GM18526 (cell line): ENCODE measurements around the gene APOO.
A peak's percentile ranks its signal among the peaks of the same experiment; 100 is the strongest.

Experiments used
- POLR2A ChIP-seq: IDR thresholded peaks from 3 replicates; pipeline ENCODE4 v1.6.1; 2011; ENCODE audit not compliant: insufficient read length; ENCODE audit errors: extremely low read depth

Gene APOO

DNA sequence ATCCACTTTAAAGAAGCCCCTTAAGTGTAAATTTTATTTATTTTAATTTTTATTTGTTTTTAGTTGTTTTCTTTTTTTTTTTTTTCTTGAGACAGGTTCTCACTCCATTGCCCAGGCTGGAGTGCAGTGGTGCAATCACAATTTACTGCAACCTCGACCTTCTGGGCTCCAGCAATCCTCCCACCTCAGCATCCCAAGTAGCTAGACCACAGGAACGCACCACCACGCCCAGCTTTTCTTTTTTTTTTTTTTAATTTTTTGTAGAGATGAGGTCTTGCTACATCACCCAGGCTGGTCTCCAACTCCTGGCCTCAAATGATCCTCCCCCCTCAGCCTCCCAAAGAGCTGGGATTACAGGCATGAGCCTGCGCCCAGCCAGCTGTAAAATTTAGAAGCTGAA, 118.8 kb downstream of the APOO start:
- TF ChIP-seq POLR2A, result no peak

DNA sequence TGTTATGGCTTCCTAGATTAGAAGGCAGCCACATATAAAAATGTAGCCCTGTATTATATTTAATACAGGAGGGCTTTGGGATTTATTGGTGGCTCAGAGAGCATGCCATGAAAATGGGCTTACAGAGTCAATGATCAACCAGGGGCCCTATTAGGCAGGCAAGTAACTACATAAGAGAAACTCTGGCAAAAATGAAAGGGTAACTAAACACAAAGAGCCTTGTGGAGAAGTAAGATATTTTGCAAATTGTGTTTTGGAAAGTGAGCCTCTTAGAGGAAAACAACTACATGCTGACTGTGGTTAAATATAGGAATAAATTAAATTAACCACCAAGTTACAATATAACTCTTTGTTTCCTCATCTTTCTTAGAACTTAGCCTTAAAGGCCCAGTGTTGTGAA, 119.2 kb downstream of the APOO start:
- no peak for TF ChIP-seq POLR2A

DNA sequence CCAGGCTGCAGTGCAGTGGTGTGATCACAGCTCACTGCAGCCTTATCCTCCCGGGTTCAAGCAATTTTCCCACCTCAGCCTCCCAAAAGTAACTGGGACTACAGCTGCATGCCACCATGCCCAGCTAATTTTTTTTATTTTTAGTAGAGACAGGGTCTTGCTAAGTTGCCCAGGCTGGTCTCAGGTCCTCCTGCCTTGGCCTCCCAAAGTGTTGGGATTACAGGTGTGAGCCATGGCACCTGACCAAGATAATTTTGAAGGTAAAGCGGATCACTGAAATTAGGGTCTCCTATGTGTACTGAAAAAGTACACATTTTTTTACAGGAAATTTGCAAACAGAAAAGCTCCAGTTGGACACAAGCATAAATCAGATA, 120.0 kb downstream of the APOO start:
- no peak for TF ChIP-seq POLR2A

DNA sequence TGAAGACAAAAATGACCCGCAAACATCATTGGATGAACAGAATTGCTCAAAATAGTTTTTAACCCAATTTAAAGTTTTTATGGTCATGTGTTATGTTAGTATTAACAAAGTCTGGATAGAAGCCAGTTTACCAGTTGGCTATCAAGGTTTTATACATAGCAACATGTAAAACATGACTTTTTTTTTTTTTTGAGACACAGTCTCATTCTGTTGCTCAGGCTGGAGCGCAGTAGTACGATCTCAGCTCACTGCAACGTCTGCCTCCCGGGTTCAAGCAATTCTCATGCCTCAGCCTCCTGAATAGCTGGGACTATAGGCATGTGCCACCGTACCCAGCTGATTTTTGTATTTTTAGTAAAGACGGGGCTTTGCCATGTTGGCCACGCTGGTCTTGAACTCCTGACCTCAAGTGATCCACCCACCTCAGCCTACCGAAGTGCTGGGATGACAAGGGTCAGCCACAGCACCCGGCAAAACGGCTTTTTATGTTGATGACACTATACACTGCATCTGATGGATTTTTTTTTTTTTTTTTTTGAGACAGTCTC, 121.4 kb downstream of the APOO start:
- TF ChIP-seq POLR2A, result no peak

DNA sequence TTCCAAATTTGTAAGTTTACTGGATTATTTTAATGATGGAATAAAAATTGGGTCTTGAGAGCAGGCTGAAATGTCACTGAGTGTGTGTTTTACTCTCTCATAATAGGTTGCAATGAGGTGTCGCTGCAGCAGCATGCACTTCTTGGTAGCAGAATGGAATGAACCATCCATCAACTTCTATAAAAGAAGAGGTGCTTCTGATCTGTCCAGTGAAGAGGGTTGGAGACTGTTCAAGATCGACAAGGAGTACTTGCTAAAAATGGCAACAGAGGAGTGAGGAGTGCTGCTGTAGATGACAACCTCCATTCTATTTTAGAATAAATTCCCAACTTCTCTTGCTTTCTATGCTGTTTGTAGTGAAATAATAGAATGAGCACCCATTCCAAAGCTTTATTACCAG, 122.2 kb downstream of the APOO start:
- TF ChIP-seq POLR2A, result no peak

DNA sequence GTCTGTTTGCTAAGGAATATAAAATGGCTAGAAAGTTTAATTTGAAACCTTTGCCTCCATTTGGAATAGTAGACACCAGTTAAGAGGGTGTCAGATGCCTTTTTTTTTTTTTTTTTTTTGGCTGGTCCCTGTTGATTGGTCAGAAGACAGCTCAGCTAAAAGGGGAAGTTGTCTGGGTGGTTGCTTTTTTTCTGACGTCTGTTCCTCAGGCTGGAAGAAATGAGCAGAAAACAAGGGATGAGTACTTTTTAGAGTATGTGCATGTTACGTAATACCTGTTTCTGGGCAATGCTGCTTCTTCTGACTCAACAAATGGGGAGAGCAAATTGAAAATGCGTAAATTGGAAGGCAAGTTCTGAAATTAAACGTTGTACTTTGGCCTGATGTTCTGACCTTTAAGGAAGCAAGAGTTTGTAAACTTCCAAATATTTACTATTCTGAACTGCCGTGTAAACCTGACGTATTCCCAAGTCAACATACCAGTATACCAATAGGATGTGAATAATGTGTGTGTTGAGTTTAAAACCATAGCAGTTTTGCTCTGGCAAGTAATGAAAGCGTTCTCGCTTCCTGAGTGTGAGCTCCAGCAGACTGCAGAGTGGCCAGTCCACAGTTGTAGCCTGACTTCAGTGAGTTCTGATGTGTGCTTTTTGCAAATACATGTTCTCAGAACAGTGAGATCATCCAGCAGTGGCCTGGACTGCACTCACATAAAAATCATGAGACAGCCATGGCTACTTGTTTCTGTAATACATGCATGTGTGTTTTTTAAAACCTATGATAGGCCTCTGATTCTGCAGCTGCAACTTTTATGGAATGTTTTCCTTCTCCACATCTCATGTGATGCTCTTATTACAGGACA, 123.0 kb downstream of the APOO start:
- TF ChIP-seq POLR2A, result peak; percentile 6

DNA sequence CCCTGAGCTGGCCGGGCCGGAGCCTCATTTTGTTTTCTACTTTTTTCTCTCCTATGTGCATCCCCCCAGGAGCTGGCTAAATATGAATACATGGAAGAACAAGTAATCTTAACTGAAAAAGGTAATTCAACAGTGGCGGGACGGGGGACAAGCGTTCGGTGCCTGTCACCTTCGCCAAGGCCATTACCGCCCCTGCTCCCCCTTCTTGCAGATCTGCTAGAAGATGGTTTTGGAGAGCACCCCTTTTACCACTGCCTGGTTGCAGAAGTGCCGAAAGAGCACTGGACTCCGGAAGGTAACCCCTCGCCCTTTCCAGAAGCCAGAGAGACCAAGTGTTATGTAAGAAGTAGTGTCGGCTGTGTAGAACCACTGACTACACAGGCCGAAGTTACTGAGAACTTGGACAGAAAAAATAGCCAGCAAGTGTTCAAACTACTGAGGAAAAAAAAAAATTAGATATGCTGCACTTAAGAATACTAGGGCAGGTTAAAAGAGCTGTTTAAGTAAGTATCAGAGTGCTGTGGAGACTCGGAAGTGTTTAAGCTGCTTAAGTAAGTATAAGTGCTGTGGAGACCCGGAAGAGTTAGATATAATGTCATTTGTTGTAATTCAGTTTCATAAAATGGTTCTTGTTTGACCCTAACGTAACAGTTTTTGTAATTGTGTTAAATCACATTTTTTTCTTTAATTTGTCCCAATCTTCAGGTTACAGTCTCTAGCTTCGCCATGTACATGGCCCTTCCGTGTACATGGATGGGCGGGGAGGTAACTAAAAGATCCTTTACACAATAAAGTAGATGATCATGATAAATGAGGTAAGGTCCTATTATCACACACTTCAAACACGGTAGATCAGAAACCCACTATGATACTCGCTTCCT, 123.9 kb downstream of the APOO start:
- TF ChIP-seq POLR2A, result no peak
